Ammon's horn (tissue), 1 donor: ENCODE results near the gene SNAP91.
A peak's percentile ranks its signal among the peaks of the same experiment; 100 is the strongest.

Source experiments
- DNase-seq: peaks from one replicate; pipeline ENCODE4 v3.0.0-alpha.2; 2016; ENCODE audit warnings: low spot score

Gene SNAP91

GRCh38 chr6:83546636-83547035 is 162.3 kb downstream of the SNAP91 start:
- no peak for DNase-seq

GRCh38 chr6:83539678-83540077 is 169.2 kb downstream of the SNAP91 start:
- no peak for DNase-seq

DNA sequence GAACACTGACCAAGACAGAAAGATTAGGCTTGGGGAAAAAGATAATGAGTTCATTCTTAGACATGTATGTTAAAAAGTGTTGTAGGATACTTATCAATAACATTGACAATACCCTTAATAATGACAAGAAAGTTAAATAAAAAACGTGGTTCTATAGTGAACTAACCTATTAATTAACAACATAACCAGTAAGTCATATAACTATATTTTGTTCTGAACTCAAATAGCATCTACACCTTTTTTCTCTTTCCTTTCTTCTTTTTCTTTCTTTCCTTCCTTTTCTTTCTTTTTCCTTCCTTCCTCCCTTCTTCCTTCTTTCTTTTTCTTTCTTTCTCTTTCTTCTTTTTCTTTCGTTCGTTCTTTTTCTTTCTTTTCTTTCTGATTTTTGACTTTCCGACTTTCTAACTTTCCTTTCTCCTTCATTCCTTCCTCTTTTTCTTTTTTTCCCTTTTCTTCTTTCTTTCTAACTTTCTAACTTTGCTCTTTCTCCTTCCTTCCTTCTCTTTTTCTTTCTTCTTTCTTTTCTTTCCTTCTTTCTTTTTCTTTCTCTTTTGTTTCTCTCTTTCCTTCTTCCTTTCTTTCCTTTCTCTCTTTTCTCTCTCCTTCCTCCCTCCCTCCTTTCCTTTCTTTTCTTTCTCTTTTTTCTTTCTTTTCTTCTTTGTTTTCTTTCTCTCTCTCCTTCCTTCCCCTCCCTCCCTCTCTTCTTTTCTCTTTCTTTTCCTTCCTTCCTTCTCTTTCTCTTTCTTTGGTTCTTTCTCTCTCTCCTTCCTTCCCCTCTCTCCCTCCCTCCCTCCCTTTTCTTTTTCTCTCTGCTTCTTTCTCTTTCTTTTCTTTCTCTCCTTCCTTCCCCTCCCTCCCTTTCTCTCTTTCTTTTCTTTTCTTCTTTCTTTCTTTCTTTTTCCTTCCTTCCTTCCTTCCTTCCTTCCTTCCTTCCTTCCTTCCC is 172.0 kb downstream of the SNAP91 start:
- DNase-seq: no peak

DNA sequence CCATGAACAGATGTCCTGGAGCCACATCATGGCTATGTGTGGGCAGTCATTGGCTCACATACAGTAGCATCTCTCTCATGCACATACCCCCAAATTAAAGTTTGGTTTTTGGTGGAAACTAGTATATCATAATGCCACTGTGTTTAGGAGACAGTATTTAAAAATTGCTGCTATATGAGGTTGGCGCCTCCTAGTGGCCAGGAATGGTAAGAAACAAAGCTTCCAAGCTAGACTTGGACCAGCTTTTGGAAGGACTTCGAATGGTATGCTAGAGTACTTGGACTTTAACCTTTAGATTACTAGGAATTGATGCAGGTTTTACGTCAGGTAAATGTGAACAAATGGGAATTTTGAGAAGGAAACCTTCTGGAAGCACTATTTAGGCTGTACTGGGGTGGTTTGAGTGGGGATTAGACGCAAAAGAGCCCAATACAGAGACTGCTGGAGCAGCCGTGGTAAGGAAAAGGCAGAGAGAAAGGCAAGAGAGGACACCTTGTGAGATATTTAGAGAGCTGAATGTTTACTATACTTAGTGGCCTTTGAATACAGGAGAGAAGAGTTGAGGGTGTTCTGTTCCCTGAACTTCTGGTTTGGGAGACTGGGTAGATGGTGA is 172.8 kb downstream of the SNAP91 start:
- peak; percentile 14 for DNase-seq

GRCh38 chr6:83518816-83519480 is 190.0 kb downstream of the SNAP91 start:
- DNase-seq: no peak

- no peak for DNase-seq
These were observed 191.4 kb downstream of the SNAP91 start for GRCh38 chr6:83517500-83517899.

GRCh38 chr6:83514866-83515466 is 193.9 kb downstream of the SNAP91 start:
- peak; percentile 76 for DNase-seq

- DNase-seq: no peak
These were observed 194.4 kb downstream of the SNAP91 start for GRCh38 chr6:83514466-83514865.

GRCh38 chr6:83511901-83512681 is 196.8 kb downstream of the SNAP91 start, which contains the start of gene PRSS35:
Gene PRSS35 (plus strand): TSS chr6:83512534. CDS start chr6:83523442, 10,908 bp downstream.
- DNase-seq: peak; percentile 52

DNA sequence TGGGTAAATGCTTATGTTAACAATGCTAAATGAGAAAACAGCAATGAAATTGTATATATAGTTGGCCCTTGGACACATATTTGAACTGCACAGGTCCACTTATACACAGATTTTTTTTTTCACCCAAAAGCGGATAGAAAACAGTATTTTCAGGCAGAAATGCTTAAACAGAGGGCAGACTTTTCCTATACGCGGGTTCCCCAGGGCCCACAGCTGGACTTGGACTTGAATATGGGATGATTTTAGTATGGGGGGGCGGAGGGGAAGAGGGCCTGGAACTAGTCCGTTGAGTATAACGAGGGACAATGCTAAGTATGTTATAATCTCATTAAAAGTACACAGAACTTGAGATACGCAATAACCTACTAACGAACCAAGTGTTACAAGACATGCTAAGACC is 197.6 kb downstream of the SNAP91 start:
- DNase-seq: no peak

DNA sequence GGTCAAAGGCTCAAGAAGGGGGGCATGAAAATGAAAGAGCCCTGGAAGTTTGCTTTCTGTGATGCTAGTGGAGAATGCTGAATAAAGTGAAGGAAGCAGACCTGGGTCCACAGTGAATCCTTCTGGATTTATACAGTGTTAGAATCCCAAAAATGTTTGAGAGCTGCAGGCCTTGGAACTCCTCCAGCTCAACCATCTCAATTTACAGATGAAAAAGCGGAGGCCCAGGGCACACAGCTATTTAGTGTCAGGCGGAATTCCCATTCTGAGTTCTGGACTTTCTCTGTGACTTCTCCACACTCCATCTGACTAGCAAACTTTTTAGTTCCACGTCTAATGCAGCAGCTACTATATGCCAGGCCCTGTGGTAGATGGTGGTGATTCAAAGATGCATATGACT is 198.1 kb downstream of the SNAP91 start:
- DNase-seq: no peak

DNA sequence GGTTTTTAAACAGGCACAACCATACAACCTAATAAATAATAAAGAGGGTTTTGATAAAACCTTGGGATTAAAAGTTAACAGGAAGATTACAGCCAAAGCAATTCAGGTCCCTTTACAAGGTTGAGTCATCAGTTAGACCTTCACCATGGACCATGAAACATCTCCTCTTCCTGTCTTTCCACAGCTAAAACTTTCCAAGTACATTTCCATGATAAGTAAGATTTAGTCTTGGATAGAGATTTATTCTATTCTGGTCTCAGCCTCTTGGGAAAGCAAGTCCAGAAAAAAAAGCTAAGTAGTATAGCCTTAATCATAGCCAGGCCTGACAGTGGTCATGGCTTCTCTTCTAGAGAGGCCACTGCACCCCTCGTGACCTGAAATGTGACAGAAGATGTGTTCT is 199.5 kb downstream of the SNAP91 start:
- no peak for DNase-seq

GRCh38 chr6:83505356-83505755 is 203.5 kb downstream of the SNAP91 start:
- peak; percentile 14 for DNase-seq
